ENCODE measurements around the gene KCNA5.

Gene KCNA5

DNA sequence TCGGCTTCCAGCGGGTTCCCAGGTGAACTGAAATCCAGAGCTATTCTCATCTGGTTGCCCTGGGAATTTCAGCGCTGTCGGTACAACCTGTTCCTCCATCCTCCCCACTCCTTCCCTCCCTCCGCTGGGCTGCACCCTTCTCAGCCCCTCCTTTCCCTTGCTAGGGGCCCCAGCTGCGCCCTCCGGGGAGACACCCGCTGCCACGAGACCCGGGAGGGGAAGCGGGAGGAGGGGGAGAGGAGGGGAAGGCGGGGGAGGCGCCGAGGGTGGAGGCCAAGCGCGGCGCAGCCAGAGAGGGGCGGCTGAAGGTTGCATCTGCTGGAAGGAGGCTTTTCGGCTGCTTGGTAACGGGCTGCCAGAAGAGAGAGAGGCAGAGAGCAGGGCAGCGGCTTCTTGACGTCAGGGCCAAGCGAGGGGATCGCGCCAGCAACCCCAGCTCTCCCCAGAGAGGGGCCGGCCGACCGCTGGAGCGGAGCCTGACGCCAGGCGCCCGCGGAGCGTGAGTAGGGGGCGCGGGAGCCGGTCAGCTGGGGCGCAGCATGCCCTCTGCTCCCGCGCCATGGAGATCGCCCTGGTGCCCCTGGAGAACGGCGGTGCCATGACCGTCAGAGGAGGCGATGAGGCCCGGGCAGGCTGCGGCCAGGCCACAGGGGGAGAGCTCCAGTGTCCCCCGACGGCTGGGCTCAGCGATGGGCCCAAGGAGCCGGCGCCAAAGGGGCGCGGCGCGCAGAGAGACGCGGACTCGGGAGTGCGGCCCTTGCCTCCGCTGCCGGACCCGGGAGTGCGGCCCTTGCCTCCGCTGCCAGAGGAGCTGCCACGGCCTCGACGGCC is at the start of gene KCNA5:
TSS of gene KCNA5 (plus strand) at position 291 of the 831 bp plus-strand sequence. CDS start at position 560, 269 bp downstream.
- DNase-seq (ENCODE audit: low read depth in 2 of 2) = no peak

DNA sequence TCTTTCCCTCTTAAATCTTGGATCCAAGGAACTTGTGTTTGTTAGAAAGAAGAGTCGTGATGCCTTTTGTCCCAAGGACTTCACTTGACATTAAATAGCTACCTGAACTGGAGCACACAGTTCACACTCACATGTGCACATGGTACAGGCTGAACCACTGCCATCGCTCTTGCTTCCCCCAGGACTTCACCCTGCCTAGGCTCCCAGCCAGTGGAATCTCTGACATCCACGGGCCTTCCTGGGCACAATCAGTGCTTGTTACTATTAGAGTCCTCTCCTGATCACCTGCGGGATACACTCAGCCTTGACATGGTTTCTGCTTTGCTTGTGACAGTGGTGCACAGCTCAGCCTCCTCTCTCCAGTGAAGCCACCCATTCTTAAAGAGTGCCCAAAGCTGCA is 49.1 kb upstream of the KCNA5 start:
- DNase-seq (ENCODE audit: low read depth in 2 of 2) = no peak

DNA sequence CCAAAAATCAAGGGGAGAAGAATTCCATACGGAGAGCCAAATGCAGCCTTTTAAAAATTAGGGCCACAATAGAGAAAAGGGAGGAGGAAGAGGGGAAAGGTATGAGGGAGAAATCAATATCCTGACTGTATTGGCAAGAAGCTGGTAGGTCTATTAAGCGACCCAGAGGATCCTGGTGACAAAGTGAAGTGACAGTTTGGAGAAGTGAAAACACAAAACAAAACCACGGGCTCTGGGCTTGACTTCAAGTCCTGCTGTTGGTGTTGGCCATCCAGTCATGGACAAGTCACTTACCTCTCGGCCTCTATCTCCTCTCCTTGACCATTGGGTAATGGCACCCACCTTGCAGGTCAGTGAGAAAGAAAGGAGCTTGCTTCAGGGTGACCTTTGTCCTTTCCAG is 47.0 kb upstream of the KCNA5 start:
- DNase-seq (ENCODE audit: low read depth in 2 of 2) = no peak

DNA sequence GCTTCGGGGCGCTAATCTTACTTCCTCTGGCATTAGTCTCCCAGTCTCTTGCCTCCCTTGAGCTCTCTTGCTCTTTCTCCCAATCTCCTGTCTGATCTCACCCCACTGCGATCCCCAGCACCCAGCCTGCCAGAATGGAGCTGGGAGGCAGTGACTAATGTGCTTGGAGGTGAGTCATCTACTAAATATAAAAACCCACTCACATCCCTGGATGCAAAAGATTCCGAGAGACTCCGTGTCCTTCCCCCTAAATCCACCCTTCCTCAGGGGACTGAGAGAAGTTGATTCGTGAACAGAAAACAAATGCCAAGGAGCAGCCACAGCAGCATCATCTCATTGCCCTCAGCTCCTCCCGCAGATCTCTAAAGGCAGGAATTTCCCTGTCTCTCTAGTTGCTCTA is 45.7 kb upstream of the KCNA5 start:
- DNase-seq (ENCODE audit: low read depth in 2 of 2) = no peak

DNA sequence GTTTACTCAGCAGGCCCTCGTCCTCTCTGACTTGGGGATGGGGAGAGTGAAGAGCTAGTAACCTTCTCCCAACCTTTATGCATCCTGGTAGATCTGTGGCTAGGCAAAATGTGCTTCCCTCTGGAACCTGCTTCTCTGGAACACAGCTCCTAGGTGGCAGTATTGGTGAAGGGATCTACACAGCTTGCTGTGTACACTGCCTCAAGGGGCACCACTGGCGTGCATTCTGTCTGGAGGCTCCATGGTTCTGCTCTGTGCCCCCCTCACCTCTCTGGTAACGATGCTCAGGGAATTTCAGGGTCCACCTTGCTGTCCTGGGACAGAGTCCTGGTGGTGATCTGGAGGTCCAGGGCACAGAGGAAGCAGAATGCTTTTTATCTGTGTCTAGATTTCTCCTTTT is 43.5 kb upstream of the KCNA5 start:
- no peak for DNase-seq (ENCODE audit: low read depth in 2 of 2)

DNA sequence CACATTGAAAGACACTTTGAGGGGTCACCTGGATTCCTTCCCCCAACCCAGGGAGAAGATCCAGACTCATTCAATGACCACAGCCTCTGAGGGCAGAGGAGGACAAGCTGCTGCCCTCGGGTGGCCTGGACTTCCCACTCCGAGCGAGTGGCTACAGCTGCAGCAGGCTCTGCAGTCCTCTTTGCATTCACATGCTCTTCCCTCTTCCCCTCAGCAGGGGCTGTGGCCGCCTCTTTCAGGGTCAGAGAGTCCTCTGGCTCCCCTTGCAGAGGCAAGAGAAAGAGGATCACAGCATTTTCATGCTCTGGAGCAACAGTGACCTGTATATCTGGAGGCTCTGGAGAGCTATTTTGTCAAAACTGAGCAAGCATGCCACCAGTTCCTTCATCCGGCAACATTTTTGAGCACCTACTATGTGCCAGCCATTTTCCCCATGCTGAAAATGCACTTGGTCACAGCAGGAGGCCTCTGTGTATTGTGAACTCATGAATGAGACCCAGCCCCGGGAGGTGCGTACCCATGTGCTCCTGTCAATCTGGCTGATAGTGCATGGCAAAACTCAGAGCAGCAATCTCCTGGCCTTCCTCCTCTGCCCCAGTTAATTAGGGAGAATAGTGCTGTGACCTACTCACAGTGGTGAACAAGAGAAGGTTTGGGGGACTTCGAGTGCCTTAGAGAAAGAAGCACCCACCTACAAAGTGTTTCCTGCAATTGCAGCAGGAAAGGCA is 42.9 kb upstream of the KCNA5 start:
- no peak for DNase-seq (ENCODE audit: low read depth in 2 of 2)

DNA sequence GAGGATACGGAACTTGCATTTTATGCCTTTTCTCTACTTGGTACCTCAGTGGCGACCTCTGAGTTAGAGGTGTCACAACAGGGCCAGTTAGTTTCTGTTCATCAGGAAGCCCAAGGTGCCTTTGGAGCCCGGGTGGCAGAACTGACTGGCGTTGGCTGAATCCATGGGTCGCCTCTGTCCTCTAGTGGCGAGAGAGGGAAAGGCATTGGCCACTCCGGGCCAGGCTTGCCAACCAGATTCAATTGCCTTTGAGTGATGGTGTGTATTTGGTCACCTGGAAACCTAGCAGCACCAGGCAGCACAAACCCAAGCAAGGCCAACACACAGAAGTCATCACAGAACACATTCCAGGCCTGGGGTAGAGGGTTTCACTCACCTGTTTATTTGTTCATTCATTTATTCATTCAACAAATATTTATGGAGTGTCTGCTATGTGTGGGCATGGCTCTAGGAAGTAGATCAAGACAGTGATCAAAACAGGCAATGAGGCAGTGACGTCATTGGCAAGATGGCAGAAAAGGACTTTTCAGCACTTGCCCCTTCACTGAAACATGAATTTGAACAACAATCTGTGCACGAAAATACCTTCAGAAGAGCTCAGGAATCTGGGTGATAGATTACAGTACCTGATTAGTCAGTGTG is 40.5 kb upstream of the KCNA5 start:
- DNase-seq (ENCODE audit: low read depth in 2 of 2) = peak; percentile 5 to 9

DNA sequence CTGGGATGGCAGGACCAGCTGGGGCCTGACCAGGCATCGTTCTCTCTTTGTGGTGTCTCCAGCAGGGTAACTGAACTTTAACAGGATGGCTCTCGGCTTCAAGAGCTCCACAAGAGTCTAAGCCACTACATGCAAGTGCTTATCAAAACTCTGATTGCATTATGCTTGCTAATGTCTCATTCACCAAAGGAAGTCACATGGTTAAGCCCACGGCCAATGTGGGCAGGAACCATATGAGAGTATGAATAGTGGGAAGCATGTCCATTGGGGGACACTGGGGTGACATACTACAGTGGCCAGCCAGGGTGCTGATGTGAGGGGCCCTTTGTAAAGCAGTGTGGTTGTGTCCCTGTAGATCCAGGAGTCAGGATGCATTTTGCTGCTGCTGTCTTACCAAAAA is 35.0 kb upstream of the KCNA5 start:
- no peak for DNase-seq (ENCODE audit: low read depth in 2 of 2)

DNA sequence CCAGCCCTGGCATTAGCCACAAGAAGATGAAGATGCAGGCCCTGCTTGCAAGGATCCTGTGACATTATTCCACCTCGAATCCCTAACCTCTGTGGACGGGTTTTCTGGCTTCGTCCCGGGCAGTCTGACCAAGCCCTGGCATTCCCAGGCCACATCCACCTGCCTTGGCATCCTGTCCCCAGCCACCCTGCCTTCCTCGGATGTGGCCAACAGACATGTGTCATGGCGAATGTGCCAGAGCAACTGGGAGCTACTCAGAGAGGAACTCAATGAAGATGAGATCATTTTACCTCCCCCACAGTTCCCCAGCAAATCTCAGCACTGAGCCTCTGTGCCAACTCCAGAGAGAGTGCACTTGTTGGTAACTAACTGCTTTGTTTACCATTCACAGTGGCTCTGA is 33.5 kb upstream of the KCNA5 start:
- no peak for DNase-seq (ENCODE audit: low read depth in 2 of 2)

DNA sequence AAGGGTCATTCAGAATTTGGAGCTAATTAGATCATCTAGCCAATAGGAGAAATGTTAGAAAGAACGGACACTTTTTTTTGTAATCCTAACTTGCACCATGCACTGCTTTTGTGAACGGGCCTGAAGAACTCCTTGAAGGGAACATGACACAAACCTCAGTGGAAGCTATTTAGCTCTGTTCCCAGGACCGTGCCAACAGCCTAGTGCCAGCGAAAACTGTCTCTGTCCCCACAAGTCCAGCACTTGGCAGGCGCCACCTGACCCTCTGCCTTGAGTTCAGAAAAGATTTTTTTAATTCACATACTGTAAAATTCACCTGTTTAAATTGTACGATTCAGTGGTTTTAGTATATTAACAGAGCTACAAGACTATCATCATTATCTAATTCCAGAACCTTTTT is 31.3 kb upstream of the KCNA5 start:
- no peak for DNase-seq (ENCODE audit: low read depth in 2 of 2)

DNA sequence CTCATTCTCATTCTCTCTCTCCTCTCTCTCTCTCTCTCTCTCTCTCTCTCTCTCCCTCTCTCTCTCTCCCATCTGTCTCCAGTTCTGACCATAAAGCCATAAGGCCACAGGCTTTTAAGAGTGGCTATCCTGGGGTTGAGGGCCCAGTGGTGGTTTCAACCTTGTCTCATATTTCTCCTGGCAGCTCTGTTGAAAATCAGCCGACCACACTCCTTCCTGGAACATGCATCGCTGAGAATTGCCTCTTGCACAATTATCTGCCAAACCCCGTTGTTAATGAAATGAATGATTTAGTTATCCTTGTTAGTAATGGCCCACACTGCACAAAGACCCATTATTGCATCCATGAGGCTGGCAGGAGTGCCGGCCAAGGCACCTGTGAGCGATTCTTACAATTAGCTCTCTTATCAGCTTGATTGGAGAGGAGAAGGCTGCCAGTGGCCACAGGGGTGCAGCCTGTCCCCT is 30.4 kb upstream of the KCNA5 start:
- DNase-seq (ENCODE audit: low read depth in 2 of 2) = no peak

DNA sequence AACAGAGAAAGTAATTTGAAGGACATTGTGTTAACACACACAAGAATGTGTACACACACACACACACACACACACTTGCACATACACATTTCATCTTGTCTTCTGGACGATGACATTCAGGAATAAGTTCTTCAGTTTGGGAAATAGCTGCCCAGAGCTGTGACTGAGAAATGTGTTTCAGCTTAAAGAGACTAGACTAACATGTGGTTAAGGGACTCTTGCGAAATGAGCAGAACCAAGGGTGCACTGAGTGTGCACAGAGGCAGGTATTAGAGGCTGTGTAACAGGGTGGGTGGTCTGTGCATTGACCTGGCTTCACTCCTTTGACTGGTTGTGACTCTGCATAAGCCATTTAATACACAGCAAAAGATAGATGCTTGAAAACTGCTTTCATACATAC is 29.4 kb upstream of the KCNA5 start:
- DNase-seq (ENCODE audit: low read depth in 2 of 2) = no peak

DNA sequence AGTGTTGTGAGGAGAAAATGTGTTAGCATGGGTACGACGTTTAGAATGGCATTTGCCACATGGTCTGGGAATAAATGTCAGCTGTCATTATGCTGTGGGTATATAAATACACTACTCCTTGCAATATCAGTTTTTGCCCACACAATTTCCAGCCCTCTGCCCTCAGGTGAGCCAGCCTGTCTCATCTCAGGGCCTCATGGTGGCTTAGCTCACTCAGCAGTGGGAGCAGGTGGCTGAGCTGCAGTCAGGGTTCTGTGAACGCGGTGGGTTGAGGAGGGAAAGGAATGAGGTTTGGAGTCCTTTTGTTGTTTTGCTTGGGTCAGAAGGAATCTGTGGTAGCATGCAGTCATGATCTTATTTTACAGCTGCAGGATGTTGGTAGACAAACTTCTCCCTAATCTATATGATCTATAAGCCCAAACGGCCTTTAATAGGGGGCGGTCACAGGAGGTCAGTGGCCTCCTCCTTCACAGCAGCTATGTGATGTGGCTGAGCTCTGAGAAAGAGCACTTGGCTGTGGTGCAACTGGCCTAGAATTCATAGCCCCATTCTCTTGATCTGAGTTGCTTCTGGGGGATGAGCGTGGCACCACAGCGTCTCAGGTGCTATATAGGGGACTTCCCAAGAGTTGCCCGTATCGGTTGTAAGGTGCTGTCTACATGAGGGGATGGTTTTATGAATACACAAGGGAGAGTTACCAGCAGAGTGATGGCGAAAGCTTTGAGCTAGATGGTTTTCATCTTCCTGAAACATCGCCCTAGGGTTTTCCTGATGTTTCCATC is 27.8 kb upstream of the KCNA5 start:
- no peak for DNase-seq (ENCODE audit: low read depth in 2 of 2)

DNA sequence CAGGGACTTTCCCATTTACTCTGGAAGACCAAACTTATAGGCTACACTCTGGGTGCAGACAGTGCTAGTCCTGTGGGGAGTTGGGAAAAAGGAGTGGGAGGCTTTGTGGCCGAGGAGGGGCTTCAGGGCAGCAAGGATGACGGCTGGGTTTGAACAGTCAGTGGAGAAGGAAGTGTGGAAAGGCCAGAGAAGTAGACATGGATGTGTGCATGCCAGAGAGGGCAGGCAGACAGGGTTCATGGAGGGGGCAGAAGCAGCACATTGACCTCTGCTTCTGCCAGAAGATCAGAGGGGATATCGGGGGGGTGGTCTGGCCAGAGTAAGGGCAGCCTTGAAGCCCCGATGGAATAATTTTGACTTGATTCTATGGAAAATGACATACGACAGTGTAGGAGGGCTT is 27.2 kb upstream of the KCNA5 start:
- DNase-seq (ENCODE audit: low read depth in 2 of 2) = no peak

DNA sequence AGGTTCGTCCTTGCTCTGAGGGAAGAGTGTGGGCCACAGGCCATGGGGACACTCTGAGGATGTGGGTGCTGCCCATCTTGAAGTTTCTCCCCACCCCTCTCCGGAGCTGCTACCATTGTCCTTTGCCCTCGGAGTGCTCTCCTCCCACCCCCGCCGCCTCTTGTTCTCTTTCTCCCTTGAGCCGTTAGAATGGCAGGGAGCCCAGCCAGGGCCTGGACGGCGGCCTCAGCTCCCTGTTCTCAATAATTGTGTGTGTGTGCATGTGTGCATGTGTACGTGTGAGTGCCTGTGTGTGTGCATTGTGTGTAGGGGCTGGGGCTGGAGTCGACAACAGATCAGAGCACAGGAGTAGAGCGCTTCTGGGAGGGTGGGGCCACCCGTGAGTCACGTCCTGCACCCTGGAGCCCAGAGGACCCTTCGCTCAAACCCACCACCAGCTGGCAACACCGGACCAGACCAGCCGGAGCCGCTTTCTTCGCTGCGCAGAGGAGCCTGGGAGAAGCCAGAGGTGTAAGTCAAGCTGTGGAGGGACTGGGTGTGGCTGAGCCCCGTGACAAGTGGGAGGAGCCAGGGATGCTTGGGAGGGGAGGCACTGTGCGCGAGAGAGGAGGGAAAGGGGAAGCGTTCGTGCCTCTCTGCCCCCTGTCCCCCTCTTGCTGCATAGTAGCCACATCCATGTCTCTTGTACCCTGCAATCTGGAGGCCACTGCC is 25.9 kb upstream of the KCNA5 start:
- DNase-seq (ENCODE audit: low read depth in 2 of 2) = no peak

DNA sequence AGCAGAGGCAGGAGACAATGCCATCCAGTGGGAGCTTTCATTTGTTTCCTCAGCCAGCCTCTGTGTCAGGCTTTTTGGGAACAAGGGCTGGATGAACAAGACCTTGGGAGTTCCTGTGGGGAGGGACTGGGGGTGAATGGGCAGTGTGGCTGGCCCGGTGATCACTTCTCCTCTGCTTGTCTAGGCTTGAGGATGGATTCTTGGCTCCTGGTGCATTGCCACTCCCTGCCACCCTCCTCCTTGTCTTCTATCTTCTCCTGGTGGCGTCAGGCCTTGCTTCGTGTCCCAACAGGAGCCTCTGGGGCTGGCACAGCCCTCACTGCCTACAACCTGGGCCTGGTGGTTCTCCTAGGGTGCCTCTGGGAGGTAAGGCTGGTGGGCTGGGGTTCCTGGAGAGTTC is 25.0 kb upstream of the KCNA5 start:
- DNase-seq (ENCODE audit: low read depth in 2 of 2) = no peak

DNA sequence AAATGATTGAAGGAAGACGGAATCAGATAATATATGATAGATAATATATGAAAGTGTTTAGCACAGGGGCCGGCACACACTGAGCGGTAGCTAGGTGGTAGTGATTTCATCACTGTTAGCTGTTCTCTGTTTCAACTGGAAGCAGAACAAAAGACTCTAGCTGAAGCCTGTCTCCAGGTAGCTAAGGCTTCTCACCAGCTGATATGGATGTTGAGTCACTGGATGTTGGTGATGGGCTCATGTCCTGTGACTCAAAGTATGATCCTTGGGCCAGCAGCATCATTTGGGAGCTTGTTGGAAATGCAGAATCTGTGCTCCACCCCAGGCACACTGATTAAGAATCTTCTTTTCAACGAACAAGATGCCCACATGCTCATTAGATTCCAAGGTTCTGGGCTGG is 21.7 kb upstream of the KCNA5 start:
- no peak for DNase-seq (ENCODE audit: low read depth in 2 of 2)

DNA sequence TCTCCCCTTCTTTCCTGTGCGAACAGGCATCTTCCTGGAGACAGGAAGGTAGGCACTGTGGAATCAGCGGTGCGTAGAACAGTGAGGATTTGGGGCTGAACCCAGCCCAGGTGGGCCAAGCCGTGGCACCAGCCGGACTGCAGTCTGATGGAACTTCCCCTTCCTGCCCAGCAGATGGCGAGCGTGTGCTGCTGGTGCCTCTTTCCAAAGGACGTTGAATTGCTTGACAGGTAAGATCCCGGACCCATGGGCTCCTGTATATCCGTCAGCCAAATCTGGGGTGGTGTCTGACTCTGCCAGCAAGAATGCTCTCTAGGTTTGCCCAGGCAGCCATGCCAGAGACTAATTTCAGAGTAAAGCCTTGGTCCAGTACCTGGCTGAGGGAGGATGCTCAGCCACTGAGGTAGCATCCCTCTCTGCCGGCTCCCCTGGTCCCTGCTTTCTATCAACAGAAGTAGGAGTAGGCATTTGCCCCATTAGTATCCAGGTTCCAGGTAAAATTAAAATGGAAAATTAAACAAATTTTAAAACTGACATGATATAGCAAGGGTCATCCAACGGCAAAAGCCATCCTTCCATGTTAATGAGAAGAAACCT is 21.1 kb upstream of the KCNA5 start:
- DNase-seq (ENCODE audit: low read depth in 2 of 2) = peak; percentile 1 to 5

DNA sequence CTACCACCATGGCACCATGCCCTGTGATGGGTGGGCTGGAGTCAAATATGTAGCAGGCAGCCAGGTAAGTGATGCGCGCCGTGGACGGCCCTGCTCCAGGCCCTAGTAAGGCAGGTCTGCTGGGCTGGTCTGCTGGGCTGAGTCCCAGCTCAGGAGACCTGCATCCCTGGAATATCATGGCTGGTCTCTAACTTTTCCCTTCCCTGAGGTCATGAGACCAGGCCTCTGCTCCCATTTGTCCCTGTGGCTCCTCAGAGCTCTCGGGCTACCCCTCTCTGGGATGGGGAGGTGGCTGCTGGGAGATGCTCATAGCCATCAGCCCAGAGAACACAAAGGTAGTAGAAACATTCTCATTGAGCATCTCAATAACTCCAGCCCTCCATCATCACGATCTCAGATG is 19.8 kb upstream of the KCNA5 start:
- DNase-seq (ENCODE audit: low read depth in 2 of 2) = no peak

DNA sequence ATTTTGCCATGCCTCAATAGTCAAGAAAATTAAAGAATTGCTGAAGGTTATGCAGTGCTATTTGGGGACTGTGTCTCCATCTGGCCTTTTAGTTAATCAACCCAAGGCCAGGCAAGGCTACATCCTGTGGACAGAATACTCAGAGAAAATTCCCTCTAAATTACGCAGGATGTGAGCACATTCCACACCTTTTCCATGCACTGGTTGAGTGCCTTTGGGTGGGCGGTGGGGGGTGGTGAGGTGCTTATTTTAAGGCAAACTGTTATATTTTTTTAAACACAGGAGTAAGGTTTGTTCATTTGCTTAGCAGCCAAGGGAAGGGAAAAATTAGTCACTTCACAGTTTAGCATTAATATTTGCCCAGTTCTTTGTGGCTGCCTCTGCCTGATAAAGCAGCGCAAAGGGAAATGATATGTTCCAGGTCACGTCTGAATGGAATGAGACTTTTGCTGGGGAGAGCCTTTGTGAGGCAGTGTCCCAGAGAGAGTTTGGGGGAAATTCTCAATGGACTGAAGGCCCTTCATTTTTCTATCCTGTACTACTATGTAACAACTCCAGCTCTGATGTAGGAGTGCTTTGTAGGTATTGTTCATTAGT is 17.2 kb upstream of the KCNA5 start:
- DNase-seq (ENCODE audit: low read depth in 2 of 2) = no peak
